ENCODE data around the gene TEX44.

TEX44 gene

DNA sequence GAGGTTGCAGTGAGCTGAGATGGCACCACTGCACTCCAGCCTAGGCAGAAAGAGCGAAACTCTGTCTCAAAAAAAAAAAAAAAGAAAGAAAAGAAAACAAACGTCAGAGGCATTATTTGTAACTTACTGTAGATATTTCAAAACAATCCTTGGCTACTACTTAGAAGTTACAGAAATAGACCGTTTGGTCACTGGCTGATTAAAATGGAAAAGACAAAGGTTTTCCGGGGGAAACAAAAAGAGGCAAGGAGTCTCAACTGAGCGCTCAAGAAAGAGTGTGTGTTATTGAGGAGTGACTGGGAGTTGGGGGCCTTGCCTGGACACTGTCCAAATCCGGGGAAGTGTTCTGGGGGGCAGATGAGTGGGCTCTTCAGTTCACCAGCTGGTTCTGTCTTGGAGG is 47.6 kb downstream of the TEX44 start:
- no peak for DNase-seq

GRCh38 chr2:231640641-231641111 is 48.0 kb downstream of the TEX44 start:
- DNase-seq, result no peak

- peak; percentile 9 for DNase-seq
These were observed 50.2 kb downstream of the TEX44 start for GRCh38 chr2:231642631-231643494.

DNA sequence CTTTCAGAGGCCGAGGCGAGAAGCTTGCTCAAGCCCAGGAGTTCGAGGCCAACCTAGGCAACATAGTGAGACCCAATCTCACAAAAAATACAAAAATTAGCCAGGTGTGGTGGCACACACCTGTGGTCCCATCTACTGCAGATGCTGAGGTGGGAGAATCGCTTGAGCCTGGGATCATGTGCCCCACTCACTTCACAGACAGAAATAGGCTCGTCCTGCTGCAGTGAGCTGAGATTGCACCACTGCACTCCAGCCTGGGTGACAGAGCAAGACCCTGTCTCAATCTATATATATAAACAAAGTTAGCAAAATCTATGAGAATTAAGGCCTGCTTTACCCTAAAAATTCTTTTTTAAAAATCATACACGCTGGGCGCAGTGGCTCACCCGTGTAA is 50.8 kb downstream of the TEX44 start:
- no peak for DNase-seq

All from activated gamma-delta T cell treated with Interleukin-2 at 50 U/mL for 16 hours (primary cell).